Right lobe of liver (tissue), 4 donors: Measurements from ENCODE around the gene ATRIP.

Experiments used
- POLR2A ChIP-seq: fragments of 450-650 bp; IDR thresholded peaks from one replicate; pipeline ENCODE4 v1.6.1; 2017; ENCODE audit warnings: antibody characterized with exemption, mild to moderate bottlenecking
- TF ChIP-seq, protein P1 (sequence below), 4 donors: fragments of 200-600 bp in 3 of 4; fragments of 450-650 bp in 1 of 4; IDR thresholded peaks; one replicate each; pipeline versions ENCODE4 v1.5.1 to v1.8.0; 2016 to 2022; ENCODE audit warnings: antibody characterized with exemption in 4 of 4, mild to moderate bottlenecking in 2 of 4
- donor health status: DM: no; HTN: no; CAD: no.
- donor health status: DM: no; HTN: no; CAD: no.
- donor health status: DM: no; HTN: yes; CAD: no.

- TF ChIP-seq, protein P1, sequence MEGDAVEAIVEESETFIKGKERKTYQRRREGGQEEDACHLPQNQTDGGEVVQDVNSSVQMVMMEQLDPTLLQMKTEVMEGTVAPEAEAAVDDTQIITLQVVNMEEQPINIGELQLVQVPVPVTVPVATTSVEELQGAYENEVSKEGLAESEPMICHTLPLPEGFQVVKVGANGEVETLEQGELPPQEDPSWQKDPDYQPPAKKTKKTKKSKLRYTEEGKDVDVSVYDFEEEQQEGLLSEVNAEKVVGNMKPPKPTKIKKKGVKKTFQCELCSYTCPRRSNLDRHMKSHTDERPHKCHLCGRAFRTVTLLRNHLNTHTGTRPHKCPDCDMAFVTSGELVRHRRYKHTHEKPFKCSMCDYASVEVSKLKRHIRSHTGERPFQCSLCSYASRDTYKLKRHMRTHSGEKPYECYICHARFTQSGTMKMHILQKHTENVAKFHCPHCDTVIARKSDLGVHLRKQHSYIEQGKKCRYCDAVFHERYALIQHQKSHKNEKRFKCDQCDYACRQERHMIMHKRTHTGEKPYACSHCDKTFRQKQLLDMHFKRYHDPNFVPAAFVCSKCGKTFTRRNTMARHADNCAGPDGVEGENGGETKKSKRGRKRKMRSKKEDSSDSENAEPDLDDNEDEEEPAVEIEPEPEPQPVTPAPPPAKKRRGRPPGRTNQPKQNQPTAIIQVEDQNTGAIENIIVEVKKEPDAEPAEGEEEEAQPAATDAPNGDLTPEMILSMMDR (IDR thresholded peaks at IDR 0.05): no peak
- TF ChIP-seq POLR2A: no peak
Observed at GRCh38 chr3:48440590-48440958, 6.0 kb upstream of the ATRIP start.
